ENCODE results near the gene CLEC4F. TPM values are rescaled to one million over a fixed set of nuclear protein-coding genes. Genes with fewer than 3 reads are reported as not detected.
"Not testable (repeated sequence)": the region's sequence is repeated elsewhere in the genome, so short reads cannot be mapped to it uniquely, and the experiment has no call there.

The CLEC4F gene
- total RNA-seq, 1 experiment from 2014 or later = not detected

GRCh38 chr2:70806013-70806412 is 14.4 kb downstream of the CLEC4F start:
- Mint-ChIP-seq H3K27ac (ENCODE audit: unreplicated experiment) (no peak overlapping the region), H3K27me3 (ENCODE audit: insufficient read depth, unreplicated experiment) (peaks cover 6% of the 10 kb centered on the region), H3K4me3 (ENCODE audit: unreplicated experiment) (no peak overlapping the region), H3K4me1 (ENCODE audit: low read depth, unreplicated experiment) (no peaks in the 10 kb centered on the region), H3K36me3 (ENCODE audit: insufficient read depth, unreplicated experiment) (no peaks in the 10 kb centered on the region), H3K9me3 (ENCODE audit: unreplicated experiment) (no peaks in the 10 kb centered on the region)
- POLR2A ChIA-PET = no interaction called here
- H3K27me3 ChIP-seq (replicated peaks; ENCODE audit: control insufficient read depth, insufficient read depth, low read length) = no peaks in the 10 kb centered on the region
- H3K4me3 ChIP-seq (ENCODE audit: low read depth, low read length) = no peak overlapping the region
- no peaks in the 10 kb centered on the region for H3K36me3 ChIP-seq (ENCODE audit: control insufficient read depth, insufficient read depth, low read length)
- H3K4me1 ChIP-seq = no peaks in the 10 kb centered on the region
- no peak for DNase-seq
- intact Hi-C loops (cut with micrococcal nuclease; ENCODE audit: unreplicated experiment) = no loop called here
- TF ChIP-seq CTCF (IDR thresholded peaks at IDR 0.05; ENCODE audit: insufficient read depth in 1 of 2, low read depth in 1 of 2, low read length in 1 of 2, severe bottlenecking in 1 of 2, unreplicated experiment in 1 of 2) = no peak
- no peaks in the 10 kb centered on the region for H3K9me3 ChIP-seq
- CTCF ChIA-PET = no interaction called here
- no TSS peak for BruUV-seq (replicated peaks)

GRCh38 chr2:70801607-70802263 is 18.7 kb downstream of the CLEC4F start:
- peaks cover 6% of the 10 kb centered on the region; the same call in 1 of the 2 replicates for H3K9me3 ChIP-seq
- POLR2A ChIA-PET = no interaction called here
- H3K27me3 ChIP-seq (replicated peaks; ENCODE audit: control insufficient read depth, insufficient read depth, low read length) = no peaks in the 10 kb centered on the region
- H3K27ac Mint-ChIP-seq (ENCODE audit: unreplicated experiment) = no peak overlapping the region
- H3K4me1 ChIP-seq = no peaks in the 10 kb centered on the region
- no peak for DNase-seq
- no peak overlapping the region for H3K4me3 ChIP-seq (ENCODE audit: low read depth, low read length)
- H3K36me3 ChIP-seq (ENCODE audit: control insufficient read depth, insufficient read depth, low read length) = no peaks in the 10 kb centered on the region
- no peak for TF ChIP-seq CTCF (IDR thresholded peaks at IDR 0.05; ENCODE audit: insufficient read depth in 1 of 2, low read depth in 1 of 2, low read length in 1 of 2, severe bottlenecking in 1 of 2, unreplicated experiment in 1 of 2)
- peaks cover 11% of the 10 kb centered on the region for H3K9me3 Mint-ChIP-seq (ENCODE audit: unreplicated experiment)
- no peaks in the 10 kb centered on the region for H3K4me1 Mint-ChIP-seq (ENCODE audit: low read depth, unreplicated experiment)
- H3K36me3 Mint-ChIP-seq (ENCODE audit: insufficient read depth, unreplicated experiment) = no peaks in the 10 kb centered on the region
- CTCF ChIA-PET = no interaction called here
- BruUV-seq (replicated peaks) = no TSS peak
- intact Hi-C loops (cut with micrococcal nuclease; ENCODE audit: unreplicated experiment) = no loop called here
- H3K4me3 Mint-ChIP-seq (ENCODE audit: unreplicated experiment) = no peak overlapping the region
- peaks cover 3% of the 10 kb centered on the region for H3K27me3 Mint-ChIP-seq (ENCODE audit: insufficient read depth, unreplicated experiment)

- Histone ChIP-seq H3K4me1 (no peaks in the 10 kb centered on the region), H3K4me3 (ENCODE audit: low read depth, low read length) (no peak overlapping the region), H3K9me3 (peaks cover 6% of the 10 kb centered on the region; the same call in 1 of the 2 replicates), H3K27me3 (replicated peaks; ENCODE audit: control insufficient read depth, insufficient read depth, low read length) (no peaks in the 10 kb centered on the region), H3K36me3 (ENCODE audit: control insufficient read depth, insufficient read depth, low read length) (no peaks in the 10 kb centered on the region)
- ChIA-PET POLR2A (no interaction called here), CTCF (no interaction called here)
- peaks cover 3% of the 10 kb centered on the region for H3K27me3 Mint-ChIP-seq (ENCODE audit: insufficient read depth, unreplicated experiment)
- no peaks in the 10 kb centered on the region for H3K36me3 Mint-ChIP-seq (ENCODE audit: insufficient read depth, unreplicated experiment)
- H3K4me3 Mint-ChIP-seq (ENCODE audit: unreplicated experiment) = no peak overlapping the region
- TF ChIP-seq CTCF (IDR thresholded peaks at IDR 0.05; ENCODE audit: insufficient read depth in 1 of 2, low read depth in 1 of 2, low read length in 1 of 2, severe bottlenecking in 1 of 2, unreplicated experiment in 1 of 2) = no peak
- no peaks in the 10 kb centered on the region for H3K4me1 Mint-ChIP-seq (ENCODE audit: low read depth, unreplicated experiment)
- intact Hi-C loops (cut with micrococcal nuclease; ENCODE audit: unreplicated experiment) = no loop called here
- no TSS peak for BruUV-seq (replicated peaks)
- DNase-seq = no peak
- no peak overlapping the region for H3K27ac Mint-ChIP-seq (ENCODE audit: unreplicated experiment)
- peaks cover 11% of the 10 kb centered on the region for H3K9me3 Mint-ChIP-seq (ENCODE audit: unreplicated experiment)
Observed at GRCh38 chr2:70799706-70800105, 20.7 kb downstream of the CLEC4F start.

GRCh38 chr2:70797996-70798395 is 22.4 kb downstream of the CLEC4F start:
- H3K36me3 Mint-ChIP-seq (ENCODE audit: insufficient read depth, unreplicated experiment); H3K9me3 ChIP-seq; H3K27me3 ChIP-seq (replicated peaks; ENCODE audit: control insufficient read depth, insufficient read depth, low read length); H3K36me3 ChIP-seq (ENCODE audit: control insufficient read depth, insufficient read depth, low read length); CTCF ChIA-PET; POLR2A ChIA-PET; H3K27ac Mint-ChIP-seq (ENCODE audit: unreplicated experiment); H3K4me1 Mint-ChIP-seq (ENCODE audit: low read depth, unreplicated experiment); H3K4me3 Mint-ChIP-seq (ENCODE audit: unreplicated experiment); H3K4me3 ChIP-seq (ENCODE audit: low read depth, low read length); DNase-seq; BruUV-seq (replicated peaks); intact Hi-C loops (cut with micrococcal nuclease; ENCODE audit: unreplicated experiment); H3K4me1 ChIP-seq: not testable (repeated sequence)
- Mint-ChIP-seq H3K27me3 (ENCODE audit: insufficient read depth, unreplicated experiment) (peaks cover 11% of the 10 kb centered on the region), H3K9me3 (ENCODE audit: unreplicated experiment) (peaks cover 11% of the 10 kb centered on the region)

All from Caco-2 (cell line).